Astrocyte (in vitro differentiated cells and primary cell): Measurements from ENCODE around the gene ULK2. TPM values are rescaled to one million over a fixed set of nuclear protein-coding genes. Genes with fewer than 3 reads are reported as not detected.

Experiments used
- DNase-seq: peaks from one replicate; pipeline ENCODE4 v3.0.0-alpha.2; 2010; ENCODE audit warnings: low read depth
- FAIRE-seq: peaks from 2 replicates; lab custom pipeline; 2011; peaks lifted over from hg19 to GRCh38; lab: Jason Lieb, UNC
- H2AFZ ChIP-seq: 2 replicates; pipeline ENCODE4 v1.6.0; 2012; ENCODE audit warnings: low read depth, low read length, inconsistent platforms
- H3K27ac ChIP-seq: 2 replicates; pipeline ENCODE4 v1.5.1; 2011; ENCODE audit warnings: low read depth, low read length, inconsistent platforms
- H3K27me3 ChIP-seq: 2 replicates; pipeline ENCODE4 v1.6.0; 2011; ENCODE audit warnings: low read length, inconsistent platforms; ENCODE audit not compliant: insufficient read depth
- H3K36me3 ChIP-seq: 2 replicates; pipeline ENCODE4 v1.5.1; 2011; ENCODE audit warnings: low read length, inconsistent platforms; ENCODE audit not compliant: insufficient read depth
- H3K4me1 ChIP-seq: 2 replicates; pipeline ENCODE4 v1.5.1; 2011; ENCODE audit warnings: low read length, inconsistent platforms; ENCODE audit not compliant: insufficient read depth
- H3K4me2 ChIP-seq: 2 replicates; pipeline ENCODE4 v1.6.0; 2012; ENCODE audit warnings: low read length, inconsistent platforms
- H3K4me3 ChIP-seq: 2 replicates; pipeline ENCODE4 v1.5.1; 2011; ENCODE audit warnings: low read depth, mild to moderate bottlenecking, low read length, inconsistent platforms; ENCODE audit not compliant: insufficient read depth
- H3K79me2 ChIP-seq: 2 replicates; pipeline ENCODE4 v1.6.0; 2012; ENCODE audit warnings: mild to moderate bottlenecking, low read length, inconsistent platforms; ENCODE audit not compliant: insufficient read depth
- H3K9ac ChIP-seq: 2 replicates; pipeline ENCODE4 v1.6.0; 2012; ENCODE audit warnings: mild to moderate bottlenecking, low read length, inconsistent platforms
- H3K9me3 ChIP-seq: 2 replicates; pipeline ENCODE4 v1.5.1; 2012; ENCODE audit warnings: low read depth, mild to moderate bottlenecking, low read length, inconsistent platforms; ENCODE audit not compliant: insufficient read depth
- H4K20me1 ChIP-seq: 2 replicates; pipeline ENCODE4 v1.6.0; 2012; ENCODE audit warnings: low read length, inconsistent platforms; ENCODE audit not compliant: insufficient read depth
- H3K27ac Mint-ChIP-seq: one replicate; pipeline ENCODE4 v1.8.0; 2021; ENCODE audit warnings: mild to moderate bottlenecking, mixed read lengths; ENCODE audit not compliant: unreplicated experiment
- H3K27me3 Mint-ChIP-seq: one replicate; pipeline ENCODE4 v1.8.0; 2021; ENCODE audit warnings: low read depth, mixed read lengths; ENCODE audit not compliant: unreplicated experiment
- H3K36me3 Mint-ChIP-seq: one replicate; pipeline ENCODE4 v1.8.0; 2021; ENCODE audit warnings: low read depth, mixed read lengths; ENCODE audit not compliant: unreplicated experiment
- H3K4me1 Mint-ChIP-seq: one replicate; pipeline ENCODE4 v1.8.0; 2021; ENCODE audit warnings: low read depth, mixed read lengths; ENCODE audit not compliant: unreplicated experiment
- H3K4me3 Mint-ChIP-seq: one replicate; pipeline ENCODE4 v1.8.0; 2021; ENCODE audit warnings: mild to moderate bottlenecking, moderate library complexity, mixed read lengths; ENCODE audit not compliant: unreplicated experiment
- H3K9me3 Mint-ChIP-seq: one replicate; pipeline ENCODE4 v1.8.0; 2021; ENCODE audit warnings: mild to moderate bottlenecking, mixed read lengths; ENCODE audit not compliant: unreplicated experiment
- EZH2 ChIP-seq: IDR thresholded peaks from 2 replicates; pipeline ENCODE4 v1.6.1; 2012; ENCODE audit warnings: mild to moderate bottlenecking, low read length, inconsistent platforms; ENCODE audit not compliant: insufficient read depth
- total RNA-seq: library from RNA; stranded (reverse); gene quantifications from 2 replicates; pipeline ENCODE4 v1.2.1, GENCODE V29; 2021
- TF ChIP-seq, protein P1 (sequence below): IDR thresholded peaks from 2 replicates; pipeline ENCODE4 v1.5.1; 2011; ENCODE audit warnings: low read depth, mild to moderate bottlenecking, inconsistent platforms, low read length, moderate library complexity; ENCODE audit not compliant: insufficient read depth

Gene ULK2
- total RNA-seq, 1 donor from 2014 or later: 10.8 TPM

DNA sequence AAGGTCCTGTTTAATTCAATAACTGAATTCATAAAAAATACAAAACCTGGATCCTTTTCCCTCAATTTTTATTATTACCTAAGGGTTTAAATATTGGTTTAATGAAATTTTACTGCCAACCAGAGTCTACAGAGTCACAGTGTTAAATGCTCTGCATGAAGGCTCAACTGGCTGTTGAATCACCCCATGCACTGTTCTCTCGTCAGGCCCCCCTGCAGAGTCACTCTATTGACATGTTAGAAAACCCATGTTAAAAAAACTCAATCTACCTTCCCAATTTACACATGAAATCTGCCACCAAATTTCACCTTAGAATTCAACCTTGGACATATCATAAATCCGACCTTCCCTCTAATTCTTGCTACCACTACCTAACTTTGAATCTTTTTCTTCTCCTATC lies 43.3 kb upstream of the ULK2 start:
- no peaks in the 10 kb centered on the region for H3K79me2 ChIP-seq
- FAIRE-seq (no peak), DNase-seq (no peak)
- no peak for TF ChIP-seq EZH2
- TF ChIP-seq, protein P1, sequence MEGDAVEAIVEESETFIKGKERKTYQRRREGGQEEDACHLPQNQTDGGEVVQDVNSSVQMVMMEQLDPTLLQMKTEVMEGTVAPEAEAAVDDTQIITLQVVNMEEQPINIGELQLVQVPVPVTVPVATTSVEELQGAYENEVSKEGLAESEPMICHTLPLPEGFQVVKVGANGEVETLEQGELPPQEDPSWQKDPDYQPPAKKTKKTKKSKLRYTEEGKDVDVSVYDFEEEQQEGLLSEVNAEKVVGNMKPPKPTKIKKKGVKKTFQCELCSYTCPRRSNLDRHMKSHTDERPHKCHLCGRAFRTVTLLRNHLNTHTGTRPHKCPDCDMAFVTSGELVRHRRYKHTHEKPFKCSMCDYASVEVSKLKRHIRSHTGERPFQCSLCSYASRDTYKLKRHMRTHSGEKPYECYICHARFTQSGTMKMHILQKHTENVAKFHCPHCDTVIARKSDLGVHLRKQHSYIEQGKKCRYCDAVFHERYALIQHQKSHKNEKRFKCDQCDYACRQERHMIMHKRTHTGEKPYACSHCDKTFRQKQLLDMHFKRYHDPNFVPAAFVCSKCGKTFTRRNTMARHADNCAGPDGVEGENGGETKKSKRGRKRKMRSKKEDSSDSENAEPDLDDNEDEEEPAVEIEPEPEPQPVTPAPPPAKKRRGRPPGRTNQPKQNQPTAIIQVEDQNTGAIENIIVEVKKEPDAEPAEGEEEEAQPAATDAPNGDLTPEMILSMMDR: no peak
- no peak overlapping the region for H2AFZ ChIP-seq
- H3K9ac ChIP-seq: no peak overlapping the region
- H3K4me3 Mint-ChIP-seq: no peak overlapping the region
- H3K4me1 Mint-ChIP-seq: peaks cover 6% of the 10 kb centered on the region
- H3K27me3 Mint-ChIP-seq: no peaks in the 10 kb centered on the region
- peaks cover 11% of the 10 kb centered on the region for H4K20me1 ChIP-seq
- H3K9me3 Mint-ChIP-seq: no peaks in the 10 kb centered on the region
- H3K4me2 ChIP-seq: no peak overlapping the region
- H3K9me3 ChIP-seq: no peaks in the 10 kb centered on the region
- H3K36me3 Mint-ChIP-seq: peaks cover 10% of the 10 kb centered on the region
- no peak overlapping the region for H3K27ac ChIP-seq
- H3K36me3 ChIP-seq: peaks cover 23% of the 10 kb centered on the region
- no peaks in the 10 kb centered on the region for H3K27me3 ChIP-seq
- H3K4me1 ChIP-seq: no peaks in the 10 kb centered on the region
- H3K4me3 ChIP-seq: no peak overlapping the region
- H3K27ac Mint-ChIP-seq: no peak overlapping the region

DNA sequence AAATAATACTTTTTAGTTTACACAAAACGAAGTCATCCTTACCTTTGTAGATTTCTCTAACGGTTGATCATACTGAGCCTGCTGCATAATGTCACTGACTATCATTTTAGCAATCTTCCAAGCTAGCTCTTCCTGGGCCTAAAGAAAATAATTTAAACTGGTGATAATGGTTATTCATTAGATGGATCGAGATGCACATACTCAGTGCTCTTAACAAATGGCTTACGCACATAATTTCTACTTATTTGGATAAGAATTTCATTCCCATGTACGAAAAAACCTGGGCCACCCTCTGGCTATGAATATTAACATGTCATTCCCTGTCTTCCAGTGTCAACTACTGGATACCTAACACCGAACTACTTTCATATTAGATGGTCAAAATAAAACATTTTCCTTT lies 41.4 kb upstream of the ULK2 start:
- Mint-ChIP-seq H3K9me3 (no peaks in the 10 kb centered on the region), H3K4me3 (no peak overlapping the region), H3K4me1 (peaks cover 2% of the 10 kb centered on the region), H3K27me3 (no peaks in the 10 kb centered on the region), H3K27ac (no peak overlapping the region), H3K36me3 (peaks cover 10% of the 10 kb centered on the region)
- no peaks in the 10 kb centered on the region for H3K27me3 ChIP-seq
- no peaks in the 10 kb centered on the region for H3K9me3 ChIP-seq
- no peaks in the 10 kb centered on the region for H3K4me1 ChIP-seq
- peaks cover 28% of the 10 kb centered on the region for H3K36me3 ChIP-seq
- H3K4me3 ChIP-seq: no peak overlapping the region
- H3K79me2 ChIP-seq: no peaks in the 10 kb centered on the region
- H4K20me1 ChIP-seq: peaks cover 3% of the 10 kb centered on the region
- TF ChIP-seq, protein P1: no peak
- no peak for TF ChIP-seq EZH2
- H3K4me2 ChIP-seq: no peak overlapping the region
- DNase-seq (no peak), FAIRE-seq (no peak)
- no peak overlapping the region for H2AFZ ChIP-seq
- H3K9ac ChIP-seq: no peak overlapping the region
- no peak overlapping the region for H3K27ac ChIP-seq

DNA sequence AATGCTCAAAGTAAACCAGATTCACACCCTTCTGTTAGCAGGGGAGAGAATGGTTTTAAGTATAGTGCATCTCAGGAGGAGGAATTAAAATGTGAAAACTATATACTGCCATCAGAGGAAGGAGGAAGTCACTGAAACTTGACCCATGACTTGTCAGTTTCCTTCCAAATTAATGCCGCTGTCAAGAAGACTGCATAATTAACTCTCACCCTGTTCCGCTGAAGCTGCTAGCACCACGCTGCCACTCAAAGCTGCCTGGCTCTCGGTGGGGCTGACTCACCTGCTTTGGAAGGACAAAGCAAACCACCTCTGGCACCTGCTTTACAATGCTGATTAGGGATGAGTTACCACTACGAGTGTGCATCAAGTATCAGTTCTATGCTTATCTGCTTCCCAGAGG lies 37.8 kb upstream of the ULK2 start:
- H3K79me2 ChIP-seq: no peaks in the 10 kb centered on the region
- no peak overlapping the region for H2AFZ ChIP-seq
- Mint-ChIP-seq H3K4me1 (no peaks in the 10 kb centered on the region), H3K27me3 (no peaks in the 10 kb centered on the region), H3K4me3 (no peak overlapping the region), H3K36me3 (peaks cover 10% of the 10 kb centered on the region), H3K9me3 (no peaks in the 10 kb centered on the region), H3K27ac (no peak overlapping the region)
- H3K9ac ChIP-seq: no peak overlapping the region
- DNase-seq (no peak), FAIRE-seq (no peak)
- TF ChIP-seq EZH2: no peak
- TF ChIP-seq, protein P1: no peak
- peaks cover 29% of the 10 kb centered on the region for H3K36me3 ChIP-seq
- no peak overlapping the region for H3K4me2 ChIP-seq
- H3K27ac ChIP-seq: no peak overlapping the region
- no peaks in the 10 kb centered on the region for H3K4me1 ChIP-seq
- no peak overlapping the region for H3K4me3 ChIP-seq
- no peaks in the 10 kb centered on the region for H3K27me3 ChIP-seq
- H4K20me1 ChIP-seq: peaks cover 2% of the 10 kb centered on the region
- H3K9me3 ChIP-seq: no peaks in the 10 kb centered on the region
